T-helper 1 cell treated with Interleukin-12 subunit alpha and Interleukin-12 subunit beta and Interleukin-4 antibody, amounts not matched to agents 30 ng/mL and 1 ng/mL, for 36 hours (primary cell): ENCODE data around the gene KCNT2. TPM values are rescaled to one million over a fixed set of nuclear protein-coding genes. Genes with fewer than 3 reads are reported as not detected.

Experiments
- intact Hi-C: fragments of 100-400 bp; cut with micrococcal nuclease; formaldehyde crosslinking; loops from one replicate; pipeline ENCODE4 v1.15.1; 2024
- total RNA-seq: library from RNA; stranded (reverse); gene quantifications from 2 replicates; pipeline ENCODE4 v1.2.3, GENCODE V29; 2022

KCNT2 gene
- total RNA-seq, 1 donor from 2014 or later, result not detected

- intact Hi-C loops, result no loop called here
Measured at GRCh38 chr1:196209983-196210382, 398.3 kb downstream of the KCNT2 start.

GRCh38 chr1:196209265-196209664, 399.0 kb downstream of the KCNT2 start:
- intact Hi-C loops, result no loop called here

- intact Hi-C loops, result no loop called here
Measured at GRCh38 chr1:196207612-196208217, 400.5 kb downstream of the KCNT2 start.

- intact Hi-C loops, result no loop called here
Measured at GRCh38 chr1:196205882-196206281, 402.4 kb downstream of the KCNT2 start.

- intact Hi-C loops, result no loop called here
Measured at GRCh38 chr1:196196486-196196885, 411.8 kb downstream of the KCNT2 start.

- intact Hi-C loops, result no loop called here
Measured at GRCh38 chr1:196193896-196194559, 414.2 kb downstream of the KCNT2 start.

- intact Hi-C loops, result no loop called here
Measured at GRCh38 chr1:196183941-196184340, 424.3 kb downstream of the KCNT2 start.

- intact Hi-C loops, result no loop called here
Measured at GRCh38 chr1:196181594-196181878, 426.7 kb downstream of the KCNT2 start.

- intact Hi-C loops, result no loop called here
Measured at GRCh38 chr1:196180847-196181593, 427.2 kb downstream of the KCNT2 start.

- intact Hi-C loops, result no loop called here
Measured at GRCh38 chr1:196178083-196178635, 430.1 kb downstream of the KCNT2 start.

Other genes with a start within 250 kb of the KCNT2 start
- 2.5 and 2.7 TPM in 2 replicates for gene CFH, start 43.6 kb upstream of the KCNT2 start, total RNA-seq
- not detected in 2 replicates for gene CFHR3, start 166.4 kb upstream of the KCNT2 start, total RNA-seq
- gene CFHR1, start 211.3 kb upstream of the KCNT2 start, total RNA-seq, result not detected in 2 replicates